DMS114 treated with DMSO at 0.1 percent for 48 hours (cell line): ENCODE measurements around the gene OR4K15.
"Not testable (repeated sequence)": the region's sequence is repeated elsewhere in the genome, so short reads cannot be mapped to it uniquely, and the experiment has no call there.

ENCODE experiments used
- DNase-seq: peaks from one replicate; lab custom pipeline; 2025; ENCODE audit not compliant: unreplicated experiment; lab: John Stamatoyannopoulos, UW

OR4K15 gene

DNA sequence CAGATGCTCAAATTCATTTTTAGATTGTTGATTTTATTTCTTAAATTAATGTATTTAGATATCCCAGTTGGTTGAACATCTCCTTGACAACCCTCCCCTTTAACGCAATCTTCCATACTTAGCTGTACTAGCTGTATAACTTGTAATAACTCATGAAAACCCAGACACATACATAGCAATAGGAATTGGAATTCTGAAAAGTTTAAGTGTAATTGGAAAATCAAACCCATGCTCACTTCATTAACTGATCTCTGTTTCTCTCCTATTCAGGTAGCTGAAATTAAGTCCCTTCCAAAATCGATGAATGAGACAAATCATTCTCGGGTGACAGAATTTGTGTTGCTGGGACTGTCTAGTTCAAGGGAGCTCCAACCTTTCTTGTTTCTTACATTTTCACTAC is at the start of gene OR4K15:
Gene OR4K15, plus strand, starts transcription at position 301 of the 400 bp plus-strand sequence. Its CDS starts 0 bp downstream, at position 301.
- DNase-seq = no peak

DNA sequence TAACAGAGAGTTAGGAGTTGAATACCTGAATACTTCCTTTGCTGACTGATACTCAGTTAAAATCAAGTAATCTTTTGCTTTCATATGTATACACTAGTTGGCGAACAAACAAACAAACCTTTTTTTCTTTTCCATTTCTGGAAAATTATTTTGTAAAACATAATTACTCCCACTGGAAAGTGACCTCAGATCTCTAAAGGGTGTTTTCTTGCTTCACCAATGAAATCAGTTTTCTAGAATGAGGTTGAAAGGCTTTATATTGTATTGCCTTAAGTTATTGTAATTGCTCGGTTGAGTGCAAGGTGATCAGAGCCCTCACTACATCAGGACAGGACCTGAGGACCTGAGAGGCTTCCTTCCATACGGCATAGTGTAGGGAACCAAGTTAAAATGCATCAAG is 44.8 kb upstream of the OR4K15 start, which contains the start of gene OR4K1:
Gene OR4K1, plus strand, starts transcription at position 301 of the 400 bp plus-strand sequence. CDS start 4,750 bp downstream, outside the sequence.
- DNase-seq = no peak

DNA sequence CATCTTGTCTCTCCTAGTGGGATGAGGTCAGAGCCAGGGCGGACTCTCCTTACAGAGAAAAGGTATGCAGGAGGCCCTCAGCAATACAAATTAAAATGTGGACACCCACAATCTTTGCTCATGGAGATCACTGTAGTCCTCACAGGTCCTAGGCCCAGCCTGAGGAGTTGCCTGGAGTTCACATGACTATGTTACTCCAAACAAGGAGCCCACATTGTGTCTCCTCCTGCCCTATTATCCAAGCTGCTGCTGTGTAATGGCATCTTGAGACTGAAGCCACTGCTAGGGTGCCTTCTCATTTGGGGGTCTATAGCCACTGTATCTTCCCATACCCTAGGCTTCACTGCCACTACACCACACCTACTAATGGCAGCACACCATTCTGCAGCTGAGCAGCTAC is 33.7 kb upstream of the OR4K15 start:
- no peak for DNase-seq

- DNase-seq = peak; percentile 2
Measured at GRCh38 chr14:19947413-19948090, 27.8 kb upstream of the OR4K15 start.

- DNase-seq = no peak
Measured at GRCh38 chr14:19949218-19949617, 26.2 kb upstream of the OR4K15 start.

- not testable (repeated sequence) for DNase-seq
Measured at GRCh38 chr14:19969735-19970134, 5.7 kb upstream of the OR4K15 start.

DNA sequence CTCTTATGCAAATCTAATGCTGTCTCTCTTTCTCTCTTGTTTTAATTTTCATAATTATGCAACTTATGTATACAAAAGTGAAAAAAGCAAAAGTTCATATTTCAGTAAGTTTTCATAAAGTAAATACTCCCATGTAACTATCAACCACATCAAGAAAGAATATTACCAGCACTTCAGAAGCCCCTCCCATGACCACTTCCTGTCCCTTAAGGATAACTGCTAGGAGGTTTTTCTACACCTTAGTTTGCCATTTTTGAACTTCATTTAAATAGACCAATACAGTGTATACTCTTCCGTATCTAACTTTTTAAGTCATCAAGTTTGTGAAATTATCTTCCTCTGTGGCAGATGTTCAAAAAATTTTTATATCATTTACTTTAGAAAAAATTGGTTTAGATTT is 547 bp upstream of the OR4K15 start:
- no peak for DNase-seq

DNA sequence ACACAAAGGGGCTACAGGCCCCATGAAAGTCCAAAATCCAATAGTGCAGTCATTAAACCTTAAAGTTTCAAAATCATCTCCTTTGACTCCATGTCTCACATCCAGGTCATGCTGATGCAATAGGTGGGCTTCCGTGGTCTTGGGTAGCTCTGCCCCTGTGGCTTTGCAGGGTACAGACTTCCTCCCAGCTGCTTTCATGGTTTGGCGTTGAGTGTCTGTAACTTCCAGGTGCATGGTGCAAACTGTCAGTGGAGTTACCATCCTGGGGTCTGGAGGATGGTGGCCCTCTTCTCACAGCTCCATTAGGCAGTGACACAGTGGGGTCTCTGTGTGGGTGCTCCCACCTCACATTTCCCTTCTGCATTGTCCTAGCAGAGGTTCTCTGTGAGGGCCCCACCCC is 18.0 kb downstream of the OR4K15 start:
- no peak for DNase-seq

DNA sequence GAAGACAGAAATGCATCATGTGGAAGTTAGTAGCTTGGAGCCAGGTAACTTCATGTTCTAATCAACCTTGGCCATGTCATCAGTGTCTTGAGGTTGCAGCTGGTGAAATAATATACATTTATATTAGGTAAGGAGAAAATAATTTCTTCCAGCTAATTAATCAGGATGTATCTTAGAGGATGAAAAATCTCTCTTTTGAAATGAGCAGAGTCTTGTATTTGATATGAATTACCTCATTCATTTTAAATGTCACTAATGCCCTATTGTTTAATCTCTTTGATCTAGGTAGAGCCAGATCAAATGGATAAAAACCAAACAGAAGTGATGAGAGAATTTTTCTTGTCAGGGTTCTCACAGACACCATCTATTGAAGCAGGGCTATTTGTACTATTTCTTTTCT is 26.5 kb downstream of the OR4K15 start, which contains the start of gene OR4Q2:
Gene OR4Q2, plus strand, starts transcription at position 301 of the 400 bp plus-strand sequence.
- DNase-seq = no peak

DNA sequence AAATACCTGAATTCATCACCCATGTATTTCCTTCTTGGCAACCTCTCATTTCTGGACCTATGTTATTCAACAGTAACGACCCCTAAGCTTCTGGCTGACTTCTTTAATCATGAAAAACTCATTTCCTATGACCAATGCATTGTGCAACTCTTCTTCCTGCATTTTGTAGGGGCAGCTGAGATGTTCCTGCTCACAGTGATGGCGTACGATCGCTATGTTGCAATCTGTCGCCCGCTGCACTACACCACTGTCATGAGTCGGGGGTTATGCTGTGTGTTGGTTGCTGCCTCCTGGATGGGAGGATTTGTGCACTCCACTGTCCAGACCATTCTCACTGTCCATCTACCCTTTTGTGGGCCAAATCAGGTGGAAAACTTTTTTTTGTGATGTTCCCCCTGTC is 26.9 kb downstream of the OR4K15 start:
- no peak for DNase-seq

DNA sequence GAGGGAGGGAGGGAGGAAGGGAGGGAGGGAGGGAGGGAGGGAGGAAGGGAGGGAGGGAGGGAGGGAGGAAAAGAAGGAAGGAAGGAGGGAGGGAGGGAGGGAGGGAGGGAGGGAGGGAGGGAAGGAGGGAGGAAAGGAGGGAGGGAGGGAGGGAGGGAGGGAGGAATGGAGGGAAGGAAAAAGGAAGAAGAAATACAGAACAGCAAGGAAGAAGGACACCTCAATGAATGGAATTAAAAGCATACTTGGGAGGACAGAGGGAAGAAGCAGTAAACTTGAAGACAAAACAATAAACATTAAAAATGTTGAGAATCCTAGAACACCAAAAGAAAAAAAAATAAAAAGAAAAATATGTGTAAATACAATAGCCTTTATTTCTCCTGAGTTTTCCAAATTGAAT is 32.8 kb downstream of the OR4K15 start:
- DNase-seq = no peak

DNA sequence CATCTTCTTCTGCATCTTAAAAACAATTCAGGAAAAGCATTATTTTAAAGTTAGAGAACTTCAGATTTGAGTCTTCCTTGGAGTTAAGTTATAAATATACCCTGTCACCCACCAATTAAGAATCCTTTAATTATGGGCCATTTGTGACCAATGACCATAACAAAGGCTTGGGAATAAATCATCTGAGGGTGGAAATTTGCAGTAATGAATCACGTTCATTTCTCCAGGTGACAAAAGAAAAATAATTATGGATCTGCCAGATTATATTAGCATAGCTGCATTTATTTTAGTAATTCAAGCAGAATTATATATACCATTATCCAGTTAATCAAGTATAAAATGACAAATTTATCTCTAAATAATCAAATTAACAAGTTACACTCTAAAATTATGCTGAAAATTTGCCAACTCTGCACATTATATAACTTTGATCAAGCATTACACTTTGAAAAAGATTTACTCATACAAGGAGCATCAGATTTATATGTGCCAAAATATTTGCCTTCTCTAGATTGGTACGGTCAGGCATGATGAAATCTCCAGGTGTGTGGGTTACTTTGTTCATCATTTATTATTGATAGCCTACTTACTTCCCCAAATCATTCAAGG is 44.0 kb downstream of the OR4K15 start, which contains the start of gene OR4K14:
Gene OR4K14, minus strand, starts transcription at position 51 of the 609 bp plus-strand sequence. CDS start 4,114 bp downstream, outside the sequence.
- DNase-seq = no peak
